Measurements from ENCODE around the gene LITAF.

LITAF gene

DNA sequence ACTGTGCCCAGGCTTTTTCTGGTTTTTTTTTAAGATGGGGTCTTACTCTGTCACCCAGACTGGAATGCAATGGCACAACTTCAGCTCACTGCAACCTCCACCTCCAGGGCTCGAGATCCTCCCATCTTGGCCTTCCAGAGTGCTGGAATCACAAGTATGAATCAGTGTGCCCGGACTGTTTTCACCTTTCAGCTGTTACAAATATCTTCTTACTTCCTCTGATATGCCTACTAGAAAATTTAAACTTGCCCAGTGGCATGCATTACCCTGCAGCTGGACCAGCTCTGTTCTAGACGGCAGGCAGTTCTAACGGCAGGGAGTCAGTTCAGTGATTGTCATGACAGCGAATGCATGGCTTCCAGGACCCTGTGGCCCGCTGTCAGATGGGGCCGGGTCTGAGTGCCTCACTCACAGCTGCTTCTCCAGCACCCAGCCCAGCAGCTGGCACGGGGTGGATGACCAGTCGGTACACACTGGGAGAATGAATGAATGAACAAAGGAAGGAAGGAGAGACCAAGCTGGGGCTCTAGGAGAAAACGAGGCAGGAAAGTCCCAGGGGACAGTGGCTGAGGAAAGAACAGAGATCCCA, 28.0 kb upstream of the LITAF start:
- CTCF ChIA-PET = interaction anchor here (0.6 to 1.2 kb wide), 3 partner anchors 83 to 244 kb away, joined by 3 to 5 read pairs (median 4); no protein-coding TSS in a partner anchor
- no peaks in the 10 kb centered on the region for H3K9me3 ChIP-seq (ENCODE audit: control insufficient read depth, insufficient read depth, low read depth, low read length)
- TF ChIP-seq HOXC10 (CRISPR knock-in tag; IDR thresholded peaks at IDR 0.05) (no peak), ZNF404 (tag by site-specific recombination; IDR thresholded peaks at IDR 0.05) (no peak), ZNF48 (tag by site-specific recombination; IDR thresholded peaks at IDR 0.05) (no peak), ZNF302 (tag by site-specific recombination; IDR thresholded peaks at IDR 0.05; ENCODE audit: low read depth) (no peak), RBAK (tag by site-specific recombination; IDR thresholded peaks at IDR 0.05) (no peak), TRIM28 (IDR thresholded peaks at IDR 0.05; ENCODE audit: borderline replicate concordance, low read length) (no peak), ZNF175 (tag by site-specific recombination; IDR thresholded peaks at IDR 0.05) (no peak), ZNF792 (tag by site-specific recombination; IDR thresholded peaks at IDR 0.05) (no peak), SP7 (tag by site-specific recombination; IDR thresholded peaks at IDR 0.05) (no peak), ZNF394 (tag by site-specific recombination; IDR thresholded peaks at IDR 0.05; ENCODE audit: borderline replicate concordance) (no peak), OVOL3 (tag by site-specific recombination; IDR thresholded peaks at IDR 0.05) (no peak), ZNF174 (tag by site-specific recombination; IDR thresholded peaks at IDR 0.05) (no peak), GLI4 (tag by site-specific recombination; IDR thresholded peaks at IDR 0.05) (no peak), ZNF621 (tag by site-specific recombination; IDR thresholded peaks at IDR 0.05) (no peak), BCL11A (tag by site-specific recombination; IDR thresholded peaks at IDR 0.05; ENCODE audit: low read depth) (no peak), ZNF600 (tag by site-specific recombination; IDR thresholded peaks at IDR 0.05) (no peak)
- TF ChIP-seq, protein P1, sequence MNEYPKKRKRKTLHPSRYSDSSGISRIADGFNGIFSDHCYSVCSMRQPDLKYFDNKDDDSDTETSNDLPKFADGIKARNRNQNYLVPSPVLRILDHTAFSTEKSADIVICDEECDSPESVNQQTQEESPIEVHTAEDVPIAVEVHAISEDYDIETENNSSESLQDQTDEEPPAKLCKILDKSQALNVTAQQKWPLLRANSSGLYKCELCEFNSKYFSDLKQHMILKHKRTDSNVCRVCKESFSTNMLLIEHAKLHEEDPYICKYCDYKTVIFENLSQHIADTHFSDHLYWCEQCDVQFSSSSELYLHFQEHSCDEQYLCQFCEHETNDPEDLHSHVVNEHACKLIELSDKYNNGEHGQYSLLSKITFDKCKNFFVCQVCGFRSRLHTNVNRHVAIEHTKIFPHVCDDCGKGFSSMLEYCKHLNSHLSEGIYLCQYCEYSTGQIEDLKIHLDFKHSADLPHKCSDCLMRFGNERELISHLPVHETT (tag by site-specific recombination; IDR thresholded peaks at IDR 0.05) = no peak
- TF ChIP-seq, protein P2, sequence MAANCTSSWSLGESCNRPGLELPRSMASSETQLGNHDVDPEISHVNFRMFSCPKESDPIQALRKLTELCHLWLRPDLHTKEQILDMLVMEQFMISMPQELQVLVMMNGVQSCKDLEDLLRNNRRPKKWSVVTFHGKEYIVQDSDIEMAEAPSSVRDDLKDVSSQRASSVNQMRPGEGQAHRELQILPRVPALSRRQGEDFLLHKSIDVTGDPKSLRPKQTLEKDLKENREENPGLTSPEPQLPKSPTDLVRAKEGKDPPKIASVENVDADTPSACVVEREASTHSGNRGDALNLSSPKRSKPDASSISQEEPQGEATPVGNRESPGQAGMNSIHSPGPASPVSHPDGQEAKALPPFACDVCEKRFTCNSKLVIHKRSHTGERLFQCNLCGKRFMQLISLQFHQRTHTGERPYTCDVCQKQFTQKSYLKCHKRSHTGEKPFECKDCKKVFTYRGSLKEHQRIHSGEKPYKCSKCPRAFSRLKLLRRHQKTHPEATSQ (tag by site-specific recombination; IDR thresholded peaks at IDR 0.05) = no peak
- TF ChIP-seq, protein P3, sequence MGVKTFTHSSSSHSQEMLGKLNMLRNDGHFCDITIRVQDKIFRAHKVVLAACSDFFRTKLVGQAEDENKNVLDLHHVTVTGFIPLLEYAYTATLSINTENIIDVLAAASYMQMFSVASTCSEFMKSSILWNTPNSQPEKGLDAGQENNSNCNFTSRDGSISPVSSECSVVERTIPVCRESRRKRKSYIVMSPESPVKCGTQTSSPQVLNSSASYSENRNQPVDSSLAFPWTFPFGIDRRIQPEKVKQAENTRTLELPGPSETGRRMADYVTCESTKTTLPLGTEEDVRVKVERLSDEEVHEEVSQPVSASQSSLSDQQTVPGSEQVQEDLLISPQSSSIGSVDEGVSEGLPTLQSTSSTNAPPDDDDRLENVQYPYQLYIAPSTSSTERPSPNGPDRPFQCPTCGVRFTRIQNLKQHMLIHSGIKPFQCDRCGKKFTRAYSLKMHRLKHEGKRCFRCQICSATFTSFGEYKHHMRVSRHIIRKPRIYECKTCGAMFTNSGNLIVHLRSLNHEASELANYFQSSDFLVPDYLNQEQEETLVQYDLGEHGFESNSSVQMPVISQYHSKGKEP (tag by site-specific recombination; IDR thresholded peaks at IDR 0.05) = no peak
- TF ChIP-seq, protein P4, sequence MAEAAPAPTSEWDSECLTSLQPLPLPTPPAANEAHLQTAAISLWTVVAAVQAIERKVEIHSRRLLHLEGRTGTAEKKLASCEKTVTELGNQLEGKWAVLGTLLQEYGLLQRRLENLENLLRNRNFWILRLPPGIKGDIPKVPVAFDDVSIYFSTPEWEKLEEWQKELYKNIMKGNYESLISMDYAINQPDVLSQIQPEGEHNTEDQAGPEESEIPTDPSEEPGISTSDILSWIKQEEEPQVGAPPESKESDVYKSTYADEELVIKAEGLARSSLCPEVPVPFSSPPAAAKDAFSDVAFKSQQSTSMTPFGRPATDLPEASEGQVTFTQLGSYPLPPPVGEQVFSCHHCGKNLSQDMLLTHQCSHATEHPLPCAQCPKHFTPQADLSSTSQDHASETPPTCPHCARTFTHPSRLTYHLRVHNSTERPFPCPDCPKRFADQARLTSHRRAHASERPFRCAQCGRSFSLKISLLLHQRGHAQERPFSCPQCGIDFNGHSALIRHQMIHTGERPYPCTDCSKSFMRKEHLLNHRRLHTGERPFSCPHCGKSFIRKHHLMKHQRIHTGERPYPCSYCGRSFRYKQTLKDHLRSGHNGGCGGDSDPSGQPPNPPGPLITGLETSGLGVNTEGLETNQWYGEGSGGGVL (tag by site-specific recombination; IDR thresholded peaks at IDR 0.05) = no peak
- H3K4me1 ChIP-seq (ENCODE audit: control insufficient read depth, insufficient read depth, low read length) = no peaks in the 10 kb centered on the region
- H3K4me3 ChIP-seq (ENCODE audit: low read depth, low read length) = no peak overlapping the region
- POLR2A ChIA-PET = no interaction called here
- no peak overlapping the region for H3K27ac ChIP-seq (ENCODE audit: extremely low read depth, low read depth, low read length)
- H3K36me3 ChIP-seq (ENCODE audit: control insufficient read depth in 2 of 2, insufficient read depth in 1 of 2, low read length in 2 of 2) = no peaks in the 10 kb centered on the region
